PFSK-1 (cell line): ENCODE results near the gene TDRD6.

Experiments used
- FOXP2 ChIP-seq: optimal IDR thresholded peaks from 2 replicates; pipeline ENCODE3; 2011; ENCODE audit warnings: borderline replicate concordance, control low read depth, inconsistent platforms; ENCODE audit not compliant: insufficient read depth; ENCODE audit errors: extremely low read length, extremely low read depth
- POLR2AphosphoS5 ChIP-seq: IDR thresholded peaks from 2 replicates; pipeline ENCODE4 v1.6.1; 2012; ENCODE audit warnings: low read depth, mild to moderate bottlenecking, control low read depth, low read length, moderate library complexity
- REST ChIP-seq, 2 experiments: IDR thresholded peaks; 2 replicates each; pipeline versions ENCODE4 v1.6.1 to v1.8.0; 2011 to 2012; ENCODE audit warnings: low read depth in 2 of 2, low read length in 2 of 2, control low read depth in 1 of 2, inconsistent platforms in 1 of 2, mild to moderate bottlenecking in 1 of 2, moderate library complexity in 1 of 2; ENCODE audit not compliant: insufficient read depth in 1 of 2
- SIN3A ChIP-seq: IDR thresholded peaks from 2 replicates; pipeline ENCODE4 v1.6.1; 2012; ENCODE audit warnings: mild to moderate bottlenecking, low read length, moderate library complexity, borderline replicate concordance; ENCODE audit not compliant: insufficient read depth
- TAF1 ChIP-seq: IDR thresholded peaks from 2 replicates; pipeline ENCODE4 v1.6.1; 2012; ENCODE audit warnings: low read length, control low read depth, borderline replicate concordance; ENCODE audit not compliant: insufficient read depth

Gene TDRD6

GRCh38 chr6:46652603-46653438 lies 34.9 kb upstream of the TDRD6 start, which contains the start of the genes CYP39A1 and SLC25A27:
TSS of gene CYP39A1 (minus strand) at chr6:46652818. CDS start at chr6:46652582, 236 bp downstream.
TSS of gene SLC25A27 (plus strand) at chr6:46652975. CDS start at chr6:46653193, 218 bp downstream.
- TF ChIP-seq FOXP2, result peak; percentile 10
- no peak for TF ChIP-seq POLR2AphosphoS5

GRCh38 chr6:46653439-46654195 lies 34.1 kb upstream of the TDRD6 start:
- TF ChIP-seq SIN3A (no peak), FOXP2 (no peak), POLR2AphosphoS5 (no peak), REST (IDR thresholded peaks at IDR 0.05; ENCODE audit: insufficient read depth in 1 of 2, low read depth in 2 of 2, low read length in 2 of 2) (no peak), TAF1 (no peak)

- no peak for TF ChIP-seq POLR2AphosphoS5
- TF ChIP-seq TAF1, result no peak
- TF ChIP-seq FOXP2, result no peak
- TF ChIP-seq SIN3A, result no peak
- TF ChIP-seq REST (IDR thresholded peaks at IDR 0.05; ENCODE audit: insufficient read depth in 1 of 2, low read depth in 2 of 2, low read length in 2 of 2), result no peak
Observed at GRCh38 chr6:46655803-46656202, 31.9 kb upstream of the TDRD6 start.

GRCh38 chr6:46657642-46658041 lies 30.0 kb upstream of the TDRD6 start:
- TF ChIP-seq FOXP2 (no peak), REST (IDR thresholded peaks at IDR 0.05; ENCODE audit: insufficient read depth in 1 of 2, low read depth in 2 of 2, low read length in 2 of 2) (no peak), SIN3A (no peak), POLR2AphosphoS5 (no peak), TAF1 (no peak)

GRCh38 chr6:46661483-46661882 lies 26.2 kb upstream of the TDRD6 start:
- TF ChIP-seq TAF1 (no peak), POLR2AphosphoS5 (no peak), FOXP2 (no peak), SIN3A (no peak), REST (IDR thresholded peaks at IDR 0.05; ENCODE audit: insufficient read depth in 1 of 2, low read depth in 2 of 2, low read length in 2 of 2) (no peak)
